ENCODE results near the gene KIF3C. TPM values are rescaled to one million over a fixed set of nuclear protein-coding genes. Genes with fewer than 3 reads are reported as not detected.
A peak's percentile ranks its signal among the peaks of the same experiment; 100 is the strongest.
"Not testable (repeated sequence)": the region's sequence is repeated elsewhere in the genome, so short reads cannot be mapped to it uniquely, and the experiment has no call there.

The KIF3C gene
- total and polyA plus RNA-seq, 2 donors (not counting 3 experiments of a cell fraction or from before 2014, with no cell fraction given), result 11.4 to 40.7 TPM

DNA sequence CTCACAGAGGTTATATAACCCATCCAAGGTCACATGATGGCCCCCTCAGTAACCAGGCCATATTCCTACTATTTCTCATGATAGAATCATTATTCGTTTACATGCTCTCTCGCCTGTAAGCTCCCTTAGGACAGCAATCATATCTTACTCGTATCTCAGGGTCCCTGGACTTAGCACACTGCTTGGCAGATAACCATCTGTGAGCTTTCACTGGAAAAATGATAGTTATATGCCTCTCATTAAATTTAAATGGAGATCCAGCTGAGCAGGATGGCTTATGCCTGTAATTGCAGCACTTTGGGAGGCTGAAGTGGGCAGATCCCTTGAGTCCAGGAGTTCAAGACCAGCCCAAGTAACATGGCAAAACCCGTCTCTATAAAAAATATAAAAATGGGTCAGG is 21.9 kb downstream of the KIF3C start:
- TF ChIP-seq MYC (IDR thresholded peaks at IDR 0.05; ENCODE audit: low read depth, low read length), result no peak
- no peak for TF ChIP-seq FOS (IDR thresholded peaks at IDR 0.05; ENCODE audit: borderline replicate concordance, insufficient read depth, low read length)
- peak; percentile 63 for TF ChIP-seq GATA2 (IDR thresholded peaks at IDR 0.05; ENCODE audit: insufficient read depth, insufficient read length, low read depth, low read length)
- Histone ChIP-seq H3K79me2 (ENCODE audit: control insufficient read depth, insufficient read depth, low read length) (peaks cover 9% of the 10 kb centered on the region), H3K27ac (ENCODE audit: insufficient read depth, low read depth, low read length) (peak overlapping the region; percentile 58), H3K36me3 (ENCODE audit: control insufficient read depth in 2 of 2, extremely low read depth in 1 of 2, insufficient read depth in 2 of 2, low read length in 2 of 2) (peaks cover 0 to 8% of the 10 kb centered on the region in 2 experiments), H3K4me3 (replicated peaks in 1 of 3; ENCODE audit: insufficient read depth in 1 of 3, low read depth in 1 of 3, low read length in 3 of 3) (no peak overlapping the region), H3K4me2 (ENCODE audit: insufficient read depth, low read length) (peak overlapping the region; percentile 69), H3K9me3 (replicated peaks; ENCODE audit: control insufficient read depth, insufficient read depth, low read length) (no peaks in the 10 kb centered on the region), H3K9me1 (replicated peaks; ENCODE audit: control insufficient read depth, extremely low read depth, insufficient read depth, low read length) (no peaks in the 10 kb centered on the region), H3K27me3 (ENCODE audit: control insufficient read depth in 2 of 2, insufficient read depth in 2 of 2, low read length in 2 of 2) (no peaks in the 10 kb centered on the region), H3K9ac (replicated peaks; ENCODE audit: extremely low read depth, insufficient read depth, low read length) (no peak overlapping the region), H3K4me1 (ENCODE audit: control insufficient read depth, extremely low read depth, insufficient read depth, low read length) (peaks cover 28% of the 10 kb centered on the region), H2AFZ (ENCODE audit: low read depth, low read length) (no peak overlapping the region), H4K20me1 (replicated peaks; ENCODE audit: control insufficient read depth, extremely low read depth, insufficient read depth, low read length) (no peaks in the 10 kb centered on the region)
- BruUV-seq (replicated peaks), result TSS peak; percentile 19
- DNase-seq (ENCODE audit: low read depth, low spot score) (no peak), FAIRE-seq (no peak)
- CTCF ChIA-PET, result interaction anchor here (0.5 to 2.6 kb wide), 12 partner anchors 9 to 1001 kb away, joined by 3 to 17 read pairs (median 4); partner anchors contain the start of gene RAB10
- POLR2A ChIA-PET, result interaction anchor here (0.9 to 1.3 kb wide), 3 partner anchors 17 to 73 kb away, joined by 3 to 4 read pairs (median 3); no protein-coding TSS in a partner anchor
- dilution Hi-C loops (cut with MboI; ENCODE audit: extremely low pct_ligation_motif_present, low sequenced_read_pairs), result no loop called here
- intact Hi-C loops (cut with micrococcal nuclease), result loop anchor here (2.0 kb wide), 1 partner anchor 52 kb away; no protein-coding TSS in a partner anchor

- intact Hi-C loops (cut with micrococcal nuclease); H3K4me2 ChIP-seq (ENCODE audit: insufficient read depth, low read length); H3K79me2 ChIP-seq (ENCODE audit: control insufficient read depth, insufficient read depth, low read length); H4K20me1 ChIP-seq (replicated peaks; ENCODE audit: control insufficient read depth, extremely low read depth, insufficient read depth, low read length); BruUV-seq (replicated peaks); FAIRE-seq; POLR2A ChIA-PET; dilution Hi-C loops (cut with MboI; ENCODE audit: extremely low pct_ligation_motif_present, low sequenced_read_pairs); H3K4me3 ChIP-seq (replicated peaks in 1 of 3; ENCODE audit: insufficient read depth in 1 of 3, low read depth in 1 of 3, low read length in 3 of 3); H3K27me3 ChIP-seq (ENCODE audit: control insufficient read depth in 2 of 2, insufficient read depth in 2 of 2, low read length in 2 of 2); H3K9me1 ChIP-seq (replicated peaks; ENCODE audit: control insufficient read depth, extremely low read depth, insufficient read depth, low read length); H3K9me3 ChIP-seq (replicated peaks; ENCODE audit: control insufficient read depth, insufficient read depth, low read length); H3K27ac ChIP-seq (ENCODE audit: insufficient read depth, low read depth, low read length); DNase-seq (ENCODE audit: low read depth, low spot score); H3K9ac ChIP-seq (replicated peaks; ENCODE audit: extremely low read depth, insufficient read depth, low read length); H2AFZ ChIP-seq (ENCODE audit: low read depth, low read length); H3K36me3 ChIP-seq (ENCODE audit: control insufficient read depth in 2 of 2, extremely low read depth in 1 of 2, insufficient read depth in 2 of 2, low read length in 2 of 2): not testable (repeated sequence)
- CTCF ChIA-PET, result interaction anchor here (0.8 kb wide), 1 partner anchor 8 kb away, joined by 4 read pairs; no protein-coding TSS in a partner anchor
- H3K4me1 ChIP-seq (ENCODE audit: control insufficient read depth, extremely low read depth, insufficient read depth, low read length), result peaks cover 28% of the 10 kb centered on the region
Observed at GRCh38 chr2:25958611-25959010, 23.7 kb downstream of the KIF3C start.

Measured in endothelial cell of umbilical vein (primary cell).